Activated T-helper 1 cell treated with anti-CD3 and anti-CD28 coated beads, Interleukin-12 subunit alpha, Interleukin-12 subunit beta, Interleukin-2, Interleukin-4 antibody, amounts not matched to agents 30 ng/mL and 10 ng/mL and 1 ng/mL, durations not matched to agents 14 hours and 24 hours and 36 hours (primary cell): ENCODE data around the gene MPP4. TPM values are rescaled to one million over a fixed set of nuclear protein-coding genes. Genes with fewer than 3 reads are reported as not detected.
A peak's percentile ranks its signal among the peaks of the same experiment; 100 is the strongest.

Source experiments
- DNase-seq: peaks from one replicate; pipeline ENCODE4 v3.0.0; 2021; ENCODE audit warnings: low spot score
- H3K27ac Mint-ChIP-seq: one replicate; pipeline ENCODE4 v1.8.0; 2021; ENCODE audit warnings: mild to moderate bottlenecking, mixed read lengths
- H3K27me3 Mint-ChIP-seq: one replicate; pipeline ENCODE4 v1.8.0; 2022; ENCODE audit warnings: mild to moderate bottlenecking, moderate library complexity, mixed read lengths; ENCODE audit not compliant: insufficient read depth
- H3K36me3 Mint-ChIP-seq: one replicate; pipeline ENCODE4 v1.8.0; 2021; ENCODE audit warnings: low read depth, mixed read lengths
- H3K4me1 Mint-ChIP-seq: one replicate; pipeline ENCODE4 v1.8.0; 2021; ENCODE audit warnings: low read depth, mixed read lengths
- H3K4me3 Mint-ChIP-seq: one replicate; pipeline ENCODE4 v1.8.0; 2021; ENCODE audit warnings: mild to moderate bottlenecking, moderate library complexity, mixed read lengths
- H3K9me3 Mint-ChIP-seq: one replicate; pipeline ENCODE4 v1.8.0; 2021; ENCODE audit warnings: mixed read lengths
- intact Hi-C: fragments of 100-400 bp; cut with micrococcal nuclease; formaldehyde crosslinking; loops from one replicate; pipeline ENCODE4 v1.15.1; 2024
- total RNA-seq: library from RNA; stranded (reverse); gene quantifications from 2 replicates; pipeline ENCODE4 v1.2.3, GENCODE V29; 2022

MPP4 gene
- total RNA-seq, 1 donor from 2014 or later, result not detected

GRCh38 chr2:201664334-201664733 lies 34.1 kb downstream of the MPP4 start:
- Mint-ChIP-seq H3K27ac (no peak overlapping the region), H3K4me1 (no peaks in the 10 kb centered on the region), H3K4me3 (no peak overlapping the region), H3K9me3 (no peaks in the 10 kb centered on the region), H3K27me3 (peaks cover 9% of the 10 kb centered on the region), H3K36me3 (no peaks in the 10 kb centered on the region)
- intact Hi-C loops, result no loop called here
- no peak for DNase-seq

- H3K27me3 Mint-ChIP-seq, result peaks cover 23% of the 10 kb centered on the region
- intact Hi-C loops, result no loop called here
- H3K27ac Mint-ChIP-seq, result no peak overlapping the region
- H3K36me3 Mint-ChIP-seq, result no peaks in the 10 kb centered on the region
- no peak for DNase-seq
- no peak overlapping the region for H3K4me3 Mint-ChIP-seq
- H3K9me3 Mint-ChIP-seq, result no peaks in the 10 kb centered on the region
- no peaks in the 10 kb centered on the region for H3K4me1 Mint-ChIP-seq
These were observed 37.1 kb downstream of the MPP4 start for GRCh38 chr2:201661366-201661765.

GRCh38 chr2:201660293-201660895 lies 38.0 kb downstream of the MPP4 start:
- H3K27me3 Mint-ChIP-seq, result peaks cover 23% of the 10 kb centered on the region
- no peak overlapping the region for H3K27ac Mint-ChIP-seq
- no peaks in the 10 kb centered on the region for H3K36me3 Mint-ChIP-seq
- no peaks in the 10 kb centered on the region for H3K4me1 Mint-ChIP-seq
- intact Hi-C loops, result no loop called here
- no peaks in the 10 kb centered on the region for H3K9me3 Mint-ChIP-seq
- no peak overlapping the region for H3K4me3 Mint-ChIP-seq
- no peak for DNase-seq

GRCh38 chr2:201656740-201657139 lies 41.7 kb downstream of the MPP4 start:
- Mint-ChIP-seq H3K4me1 (peaks cover 10% of the 10 kb centered on the region), H3K9me3 (no peaks in the 10 kb centered on the region), H3K27ac (no peak overlapping the region), H3K4me3 (no peak overlapping the region), H3K27me3 (peaks cover 23% of the 10 kb centered on the region), H3K36me3 (no peaks in the 10 kb centered on the region)
- intact Hi-C loops, result no loop called here
- no peak for DNase-seq

DNA sequence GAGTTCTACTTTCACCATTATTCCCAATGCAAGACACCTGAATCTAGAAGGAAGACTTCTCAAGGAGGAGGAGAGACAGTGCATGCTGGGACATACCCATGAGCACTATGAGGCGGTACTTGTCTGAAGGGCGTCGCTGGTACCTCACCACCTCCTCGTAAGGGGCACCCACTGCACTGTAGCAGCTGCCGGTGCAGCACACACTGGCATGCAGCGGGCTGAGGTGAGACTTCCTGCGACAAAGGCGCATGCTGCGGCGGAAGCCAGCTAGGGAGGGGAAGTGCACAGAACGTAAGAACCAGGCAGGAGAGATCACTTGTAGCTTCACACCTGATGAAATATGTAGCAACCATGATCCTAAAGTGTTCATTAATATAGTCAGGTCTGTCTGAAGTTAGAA lies 42.3 kb downstream of the MPP4 start:
- no peak overlapping the region for H3K4me3 Mint-ChIP-seq
- no peak for DNase-seq
- H3K27me3 Mint-ChIP-seq, result peaks cover 25% of the 10 kb centered on the region
- intact Hi-C loops, result no loop called here
- H3K4me1 Mint-ChIP-seq, result peaks cover 10% of the 10 kb centered on the region
- H3K27ac Mint-ChIP-seq, result no peak overlapping the region
- no peaks in the 10 kb centered on the region for H3K9me3 Mint-ChIP-seq
- no peaks in the 10 kb centered on the region for H3K36me3 Mint-ChIP-seq

- intact Hi-C loops, result no loop called here
- H3K36me3 Mint-ChIP-seq, result no peaks in the 10 kb centered on the region
- H3K27ac Mint-ChIP-seq, result no peak overlapping the region
These were observed 43.6 kb downstream of the MPP4 start for GRCh38 chr2:201654616-201655384.

GRCh38 chr2:201653221-201653620 lies 45.2 kb downstream of the MPP4 start:
- H3K27ac Mint-ChIP-seq, result no peak overlapping the region
- no peak for DNase-seq
- intact Hi-C loops, result no loop called here
- peaks cover 10% of the 10 kb centered on the region for H3K4me1 Mint-ChIP-seq
- peaks cover 31% of the 10 kb centered on the region for H3K27me3 Mint-ChIP-seq
- H3K9me3 Mint-ChIP-seq, result no peaks in the 10 kb centered on the region
- H3K4me3 Mint-ChIP-seq, result no peak overlapping the region
- no peaks in the 10 kb centered on the region for H3K36me3 Mint-ChIP-seq

More at GRCh38 chr2:201654616-201655384, 43.6 kb downstream of the MPP4 start:
- Mint-ChIP-seq H3K9me3 (no peaks in the 10 kb centered on the region), H3K4me3 (no peak overlapping the region), H3K4me1 (peaks cover 10% of the 10 kb centered on the region), H3K27me3 (peaks cover 27% of the 10 kb centered on the region)
- no peak for DNase-seq

DNA sequence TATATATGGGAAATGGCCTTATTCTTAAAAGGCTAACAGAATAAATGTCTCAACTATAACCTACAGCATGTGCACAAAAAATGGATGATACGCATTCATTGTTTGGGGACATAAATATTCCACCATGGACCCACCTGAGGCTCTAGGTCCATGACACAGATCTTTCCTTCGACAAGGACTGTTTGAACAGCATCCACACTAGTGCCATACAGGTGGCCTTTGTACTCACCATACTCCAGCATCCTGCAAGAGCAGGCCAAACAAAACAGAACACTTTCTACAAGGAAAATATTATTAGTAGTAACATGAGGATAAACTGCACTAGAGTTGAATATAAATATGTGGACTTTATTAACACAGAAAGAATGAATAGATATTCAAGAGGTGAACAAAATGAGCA lies 49.0 kb downstream of the MPP4 start:
- no peak for DNase-seq
- Mint-ChIP-seq H3K36me3 (no peaks in the 10 kb centered on the region), H3K4me1 (peaks cover 10% of the 10 kb centered on the region), H3K9me3 (no peaks in the 10 kb centered on the region), H3K27me3 (peaks cover 22% of the 10 kb centered on the region), H3K4me3 (no peak overlapping the region), H3K27ac (no peak overlapping the region)
- intact Hi-C loops, result loop anchor here (10.0 kb wide), 1 partner anchor 1345 kb away; the partner anchor contains the start of gene SPATS2L

- Mint-ChIP-seq H3K4me3 (no peak overlapping the region), H3K4me1 (peaks cover 8% of the 10 kb centered on the region), H3K36me3 (no peaks in the 10 kb centered on the region), H3K27ac (no peak overlapping the region), H3K27me3 (peaks cover 19% of the 10 kb centered on the region), H3K9me3 (no peaks in the 10 kb centered on the region)
- intact Hi-C loops, result loop anchor here (10.0 kb wide), 1 partner anchor 1343 kb away; the partner anchor contains the start of gene SPATS2L
- no peak for DNase-seq
These were observed 51.0 kb downstream of the MPP4 start for GRCh38 chr2:201647431-201647830.

DNA sequence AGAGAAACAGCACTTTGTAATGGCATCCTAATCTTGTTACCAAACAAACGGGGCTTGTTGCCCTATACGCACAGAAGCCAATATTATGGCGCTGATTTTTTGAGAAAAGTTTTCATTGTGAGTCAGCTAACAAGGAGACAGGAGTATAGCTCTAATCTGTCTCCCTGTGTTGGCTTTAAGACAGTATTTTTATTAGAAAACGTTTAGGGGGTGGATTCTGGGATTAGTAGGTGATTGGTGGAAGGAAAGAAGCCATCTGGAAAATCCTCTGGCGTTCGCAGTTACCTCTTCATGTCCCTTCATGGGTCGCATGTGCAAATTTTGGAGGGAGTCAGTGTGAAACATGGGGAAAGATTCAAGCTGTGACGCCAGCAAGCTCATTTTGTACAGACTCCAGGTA lies 54.4 kb downstream of the MPP4 start:
- intact Hi-C loops, result loop anchor here (5.0 to 10.0 kb wide), 5 partner anchors 237 to 1339 kb away; partner anchors contain the start of genes CASP8, CFLAR, SPATS2L and SUMO1
- Mint-ChIP-seq H3K4me1 (peaks cover 18% of the 10 kb centered on the region), H3K4me3 (peak overlapping the region; percentile 68), H3K36me3 (no peaks in the 10 kb centered on the region), H3K9me3 (no peaks in the 10 kb centered on the region), H3K27me3 (peaks cover 5% of the 10 kb centered on the region), H3K27ac (no peak overlapping the region)
- DNase-seq, result no peak

DNA sequence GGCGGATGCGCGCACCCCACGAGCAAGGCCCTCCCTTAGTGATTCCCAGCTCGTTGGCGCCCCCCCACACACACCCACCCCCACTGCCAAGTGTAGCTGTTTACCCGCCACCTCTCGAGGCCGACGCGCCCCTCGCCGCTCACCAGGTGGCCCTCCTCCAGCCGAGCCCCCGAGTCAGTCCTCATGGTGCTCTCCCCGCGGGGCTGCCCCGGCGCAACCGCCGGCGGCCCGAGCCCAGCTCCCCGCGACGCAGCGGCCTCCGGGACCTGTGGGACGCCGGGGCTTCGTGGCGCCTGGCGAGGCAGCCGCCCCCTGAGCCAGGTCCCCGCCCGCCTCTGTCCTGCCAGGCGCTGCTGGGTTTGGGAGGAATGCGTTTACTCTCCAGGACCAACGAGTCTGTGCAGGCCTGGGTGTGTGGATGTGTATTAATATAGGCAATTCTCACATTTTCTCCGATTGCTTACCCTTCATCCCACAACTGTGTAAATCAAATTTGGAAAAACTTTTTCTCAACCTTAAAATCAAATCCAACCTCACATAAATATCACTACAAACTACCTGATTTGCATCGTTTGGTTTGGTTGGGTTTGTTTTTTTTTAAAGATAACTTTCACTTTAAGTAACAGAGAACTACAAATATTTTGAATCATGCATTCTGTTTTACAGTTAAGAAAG lies 55.1 kb downstream of the MPP4 start, which contains the start of gene TMEM237:
Gene TMEM237, minus strand, starts transcription at position 288 of the 675 bp plus-strand sequence. Its CDS starts 103 bp downstream, at position 185.
- no peaks in the 10 kb centered on the region for H3K9me3 Mint-ChIP-seq
- H3K27ac Mint-ChIP-seq, result peak within 1 kb of the TSS; percentile 92
- peak within 1 kb of the TSS; percentile 89 for H3K4me3 Mint-ChIP-seq
- intact Hi-C loops, result loop anchor here (2.0 to 10.0 kb wide), 6 partner anchors 236 to 1339 kb away; partner anchors contain the start of genes CASP8, CFLAR, FZD7 and SPATS2L
- peak; percentile 24 for DNase-seq
- H3K27me3 Mint-ChIP-seq, result peaks cover 3% of the 10 kb centered on the region
- H3K36me3 Mint-ChIP-seq, result no peaks in the 10 kb centered on the region
- peaks cover 18% of the 10 kb centered on the region for H3K4me1 Mint-ChIP-seq

- intact Hi-C loops, result loop anchor here (1.0 to 10.0 kb wide), 9 partner anchors 139 to 1338 kb away; partner anchors contain the start of genes CASP8, CFLAR, FZD7 and SPATS2L
- Mint-ChIP-seq H3K9me3 (no peaks in the 10 kb centered on the region), H3K27ac (peak overlapping the region; percentile 92), H3K4me1 (peaks cover 18% of the 10 kb centered on the region), H3K27me3 (peaks cover 3% of the 10 kb centered on the region), H3K4me3 (peak overlapping the region; percentile 89), H3K36me3 (no peaks in the 10 kb centered on the region)
- DNase-seq, result peak; percentile 84
These were observed 55.7 kb downstream of the MPP4 start for GRCh38 chr2:201642579-201643215.
